ENCODE measurements around the gene SLCO3A1. TPM values are rescaled to one million over a fixed set of nuclear protein-coding genes. Genes with fewer than 3 reads are reported as not detected.

SLCO3A1 gene
- total RNA-seq, 1 donor from 2014 or later = 7.7 TPM

DNA sequence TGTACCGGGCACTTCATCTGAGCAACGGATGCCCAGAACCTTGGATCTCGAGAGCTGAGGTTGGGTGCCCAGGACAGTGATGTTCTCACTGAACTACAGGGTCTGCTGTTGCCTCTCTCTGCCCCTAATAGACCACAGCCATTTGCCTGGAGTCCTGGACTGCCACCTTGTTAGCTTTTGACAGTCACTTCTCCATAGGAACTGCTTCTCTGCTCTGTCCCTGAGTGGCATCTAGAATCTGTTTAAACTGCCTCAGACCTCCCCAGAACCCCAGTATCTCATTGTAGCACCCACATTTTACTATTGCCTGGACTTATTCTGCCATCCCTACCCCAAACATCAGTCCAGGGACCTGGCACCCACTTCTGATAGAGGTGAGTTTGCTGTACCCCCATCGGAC is 194.4 kb downstream of the SLCO3A1 start:
- no peak overlapping the region for H3K4me3 Mint-ChIP-seq (ENCODE audit: low read depth)
- H3K27me3 Mint-ChIP-seq = peaks cover 20% of the 10 kb centered on the region
- H3K27ac Mint-ChIP-seq = no peak overlapping the region
- no peaks in the 10 kb centered on the region for H3K36me3 Mint-ChIP-seq (ENCODE audit: insufficient read depth)
- no peaks in the 10 kb centered on the region for H3K4me1 Mint-ChIP-seq (ENCODE audit: low read depth)
- H3K9me3 Mint-ChIP-seq (ENCODE audit: low read depth) = no peaks in the 10 kb centered on the region
- no peak for TF ChIP-seq CTCF (IDR thresholded peaks at IDR 0.05; ENCODE audit: unreplicated experiment)
- DNase-seq (ENCODE audit: low spot score, unreplicated experiment) = no peak

DNA sequence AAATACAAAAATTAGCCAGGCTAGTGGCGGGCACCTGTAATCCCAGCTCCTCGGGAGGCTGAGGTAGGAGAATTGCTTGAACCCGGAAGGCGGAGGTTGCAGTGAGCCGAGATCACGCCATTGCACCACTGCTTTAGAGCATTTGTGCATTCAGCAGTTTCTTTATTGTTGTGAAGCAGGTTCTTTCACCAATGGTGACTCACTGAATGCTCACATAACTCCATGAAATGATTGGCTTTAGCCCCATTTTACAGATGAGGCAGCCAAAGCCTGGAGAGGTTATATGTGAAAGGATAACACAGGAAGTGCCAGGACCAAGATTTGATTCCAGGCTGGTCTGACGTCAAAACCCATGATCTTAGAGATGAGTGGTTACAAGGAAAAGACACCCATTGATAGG is 195.2 kb downstream of the SLCO3A1 start:
- Mint-ChIP-seq H3K9me3 (ENCODE audit: low read depth) (no peaks in the 10 kb centered on the region), H3K27me3 (peaks cover 20% of the 10 kb centered on the region), H3K27ac (no peak overlapping the region), H3K4me1 (ENCODE audit: low read depth) (no peaks in the 10 kb centered on the region), H3K4me3 (ENCODE audit: low read depth) (no peak overlapping the region), H3K36me3 (ENCODE audit: insufficient read depth) (no peaks in the 10 kb centered on the region)
- no peak for TF ChIP-seq CTCF (IDR thresholded peaks at IDR 0.05; ENCODE audit: unreplicated experiment)
- no peak for DNase-seq (ENCODE audit: low spot score, unreplicated experiment)

DNA sequence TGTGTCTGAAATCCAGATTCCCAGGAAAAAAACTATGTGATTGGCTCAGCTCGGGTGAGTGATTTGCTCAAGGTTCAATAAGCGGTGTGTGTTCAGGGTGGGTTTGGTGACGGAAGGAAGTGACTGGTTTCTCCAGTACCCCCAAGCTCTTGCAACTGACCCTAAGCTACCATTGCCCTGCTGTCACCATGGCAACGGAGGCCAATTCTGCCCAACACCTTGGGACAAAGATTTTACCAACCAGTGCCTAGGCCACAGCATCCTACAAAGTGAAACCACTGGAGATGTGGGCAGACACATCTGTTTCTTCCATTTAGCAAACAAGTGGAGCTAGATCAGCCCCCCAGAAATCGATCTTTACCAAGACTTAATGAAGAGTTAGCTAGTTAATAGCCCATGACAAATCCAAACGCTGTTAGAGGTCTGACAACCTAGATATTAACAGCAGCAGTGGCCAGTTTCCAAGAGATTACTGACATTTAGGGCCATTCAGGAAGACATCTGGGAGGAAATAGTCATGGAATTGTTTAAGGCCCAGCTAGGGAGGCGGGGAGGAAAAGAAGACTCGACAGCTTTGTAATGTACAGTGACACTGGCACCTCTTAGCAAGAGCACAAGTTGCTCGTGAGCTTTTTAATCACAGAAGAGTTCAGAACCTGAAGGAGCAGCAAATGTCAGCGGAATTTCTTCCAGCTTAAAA is 195.9 kb downstream of the SLCO3A1 start:
- no peak for DNase-seq (ENCODE audit: low spot score, unreplicated experiment)
- no peaks in the 10 kb centered on the region for H3K9me3 Mint-ChIP-seq (ENCODE audit: low read depth)
- no peak for TF ChIP-seq CTCF (IDR thresholded peaks at IDR 0.05; ENCODE audit: unreplicated experiment)
- peaks cover 14% of the 10 kb centered on the region for H3K27me3 Mint-ChIP-seq
- H3K27ac Mint-ChIP-seq = no peak overlapping the region
- no peak overlapping the region for H3K4me3 Mint-ChIP-seq (ENCODE audit: low read depth)
- H3K4me1 Mint-ChIP-seq (ENCODE audit: low read depth) = no peaks in the 10 kb centered on the region
- no peaks in the 10 kb centered on the region for H3K36me3 Mint-ChIP-seq (ENCODE audit: insufficient read depth)

GRCh38 chr15:92050220-92050898 is 196.9 kb downstream of the SLCO3A1 start:
- Mint-ChIP-seq H3K4me3 (ENCODE audit: low read depth) (no peak overlapping the region), H3K4me1 (ENCODE audit: low read depth) (no peaks in the 10 kb centered on the region), H3K9me3 (ENCODE audit: low read depth) (no peaks in the 10 kb centered on the region), H3K36me3 (ENCODE audit: insufficient read depth) (no peaks in the 10 kb centered on the region), H3K27ac (no peak overlapping the region), H3K27me3 (peaks cover 10% of the 10 kb centered on the region)
- DNase-seq (ENCODE audit: low spot score, unreplicated experiment) = no peak
- TF ChIP-seq CTCF (IDR thresholded peaks at IDR 0.05; ENCODE audit: unreplicated experiment) = no peak

GRCh38 chr15:92051716-92052115 is 198.2 kb downstream of the SLCO3A1 start:
- no peaks in the 10 kb centered on the region for H3K9me3 Mint-ChIP-seq (ENCODE audit: low read depth)
- H3K27ac Mint-ChIP-seq = no peak overlapping the region
- H3K4me1 Mint-ChIP-seq (ENCODE audit: low read depth) = no peaks in the 10 kb centered on the region
- no peak for TF ChIP-seq CTCF (IDR thresholded peaks at IDR 0.05; ENCODE audit: unreplicated experiment)
- H3K27me3 Mint-ChIP-seq = peaks cover 15% of the 10 kb centered on the region
- DNase-seq (ENCODE audit: low spot score, unreplicated experiment) = no peak
- no peak overlapping the region for H3K4me3 Mint-ChIP-seq (ENCODE audit: low read depth)
- H3K36me3 Mint-ChIP-seq (ENCODE audit: insufficient read depth) = no peaks in the 10 kb centered on the region

Measured in progenitor cell of endocrine pancreas (in vitro differentiated cells).